Peyer's patch (tissue), 4 donors: ENCODE data around the gene NDOR1. TPM values are rescaled to one million over a fixed set of nuclear protein-coding genes. Genes with fewer than 3 reads are reported as not detected.

Experiments
- DNase-seq, 3 donors: peaks; one replicate each; pipeline ENCODE4 v3.0.0-alpha.2; 2017 to 2019
- H3K27ac ChIP-seq, 4 donors: fragments of 200-600 bp; sonication (generic); one replicate each; pipeline ENCODE4 v1.5.1; 2016 to 2019
- H3K27me3 ChIP-seq, 2 donors: fragments of 200-600 bp; sonication (generic); one replicate each; pipeline ENCODE4 v1.5.1; 2019
- H3K36me3 ChIP-seq, 3 donors: fragments of 200-600 bp; sonication (generic); one replicate each; pipeline ENCODE4 v1.5.1; 2016 to 2019
- H3K4me1 ChIP-seq, 4 donors: fragments of 200-600 bp; sonication (generic); one replicate each; pipeline ENCODE4 v1.5.1; 2016 to 2019
- H3K4me3 ChIP-seq, 4 donors: fragments of 200-600 bp; sonication (generic); 1 replicate in 3 of 4; 2 replicates in 1 of 4; pipeline ENCODE4 v1.5.1; 2016 to 2019; ENCODE audit warnings: mild to moderate bottlenecking in 1 of 4
- H3K9me3 ChIP-seq, 4 donors: fragments of 200-600 bp; sonication (generic); one replicate each; pipeline ENCODE4 v1.5.1; 2016 to 2019; ENCODE audit warnings: mild to moderate bottlenecking in 1 of 4
- POLR2A ChIP-seq, 2 donors: fragments of 450-650 bp; IDR thresholded peaks; one replicate each; pipeline ENCODE4 v1.5.1; 2017; ENCODE audit warnings: antibody characterized with exemption in 2 of 2, mild to moderate bottlenecking in 2 of 2, moderate library complexity in 2 of 2
- total RNA-seq, 4 donors: library from RNA; depleted of rRNA; stranded (reverse); fragments of >200 nt; gene quantifications; one replicate each; pipeline ENCODE4 v1.1.0, GENCODE V29; 2016
- TF ChIP-seq, protein P1 (sequence below), 6 experiments: fragments of 450-650 bp in 4 of 6; fragments of 200-600 bp in 2 of 6; sonication (generic) in 1 of 6; IDR thresholded peaks; one replicate each; pipeline ENCODE4 v1.5.1; 2017 to 2019; ENCODE audit warnings: antibody characterized with exemption in 6 of 6, mild to moderate bottlenecking in 3 of 6, moderate library complexity in 1 of 6

NDOR1 gene
- total RNA-seq, 4 donors from 2014 or later: 16.3 to 39.2 (median 25.1) TPM

DNA sequence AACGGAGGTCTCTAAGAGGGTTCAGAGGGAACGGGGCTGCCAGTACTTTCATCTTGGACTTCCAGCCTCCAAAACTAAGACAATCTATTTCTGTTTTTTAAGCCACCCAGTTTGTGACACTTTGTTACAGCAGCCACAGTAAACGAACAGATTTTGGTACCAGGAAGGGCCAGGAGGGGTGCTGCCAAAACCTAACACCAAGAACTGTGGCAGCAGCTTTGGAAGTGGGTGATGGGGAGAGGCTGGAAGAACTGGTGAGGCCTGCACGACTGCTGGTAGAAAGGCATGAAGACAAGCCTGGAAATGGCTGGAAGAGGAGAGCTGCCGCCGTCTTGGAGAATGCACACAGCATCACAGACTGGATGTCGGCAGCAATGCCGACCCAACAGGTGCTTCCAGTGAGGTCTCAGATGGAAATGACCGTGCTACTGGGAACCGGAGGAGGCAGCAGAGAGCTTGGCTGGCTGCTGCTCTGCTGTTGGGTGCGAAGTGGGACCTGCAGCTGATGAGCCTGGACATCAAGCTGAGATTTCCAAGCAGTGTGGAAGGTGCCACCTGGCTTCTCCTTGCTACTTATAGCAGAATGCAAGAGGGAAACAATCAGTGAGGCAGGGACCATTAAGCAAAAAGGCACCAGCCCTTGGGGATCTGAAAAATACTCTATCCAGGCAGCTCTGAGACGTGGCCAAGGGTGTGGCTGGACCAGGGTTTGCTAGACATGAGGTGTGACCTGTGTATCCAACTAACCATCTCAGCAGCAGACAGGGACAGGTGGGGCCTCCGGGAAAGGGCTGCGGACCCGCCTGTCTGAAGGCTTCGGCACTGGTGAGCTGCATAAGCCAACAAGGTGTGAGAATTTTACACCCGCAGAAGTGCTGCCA, 29.0 kb upstream of the NDOR1 start:
- TF ChIP-seq, protein P1, sequence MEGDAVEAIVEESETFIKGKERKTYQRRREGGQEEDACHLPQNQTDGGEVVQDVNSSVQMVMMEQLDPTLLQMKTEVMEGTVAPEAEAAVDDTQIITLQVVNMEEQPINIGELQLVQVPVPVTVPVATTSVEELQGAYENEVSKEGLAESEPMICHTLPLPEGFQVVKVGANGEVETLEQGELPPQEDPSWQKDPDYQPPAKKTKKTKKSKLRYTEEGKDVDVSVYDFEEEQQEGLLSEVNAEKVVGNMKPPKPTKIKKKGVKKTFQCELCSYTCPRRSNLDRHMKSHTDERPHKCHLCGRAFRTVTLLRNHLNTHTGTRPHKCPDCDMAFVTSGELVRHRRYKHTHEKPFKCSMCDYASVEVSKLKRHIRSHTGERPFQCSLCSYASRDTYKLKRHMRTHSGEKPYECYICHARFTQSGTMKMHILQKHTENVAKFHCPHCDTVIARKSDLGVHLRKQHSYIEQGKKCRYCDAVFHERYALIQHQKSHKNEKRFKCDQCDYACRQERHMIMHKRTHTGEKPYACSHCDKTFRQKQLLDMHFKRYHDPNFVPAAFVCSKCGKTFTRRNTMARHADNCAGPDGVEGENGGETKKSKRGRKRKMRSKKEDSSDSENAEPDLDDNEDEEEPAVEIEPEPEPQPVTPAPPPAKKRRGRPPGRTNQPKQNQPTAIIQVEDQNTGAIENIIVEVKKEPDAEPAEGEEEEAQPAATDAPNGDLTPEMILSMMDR (IDR thresholded peaks at IDR 0.05): peak in 5 of 6 experiments; percentile 15 to 78 (median 71)
- no peak for TF ChIP-seq POLR2A (IDR thresholded peaks at IDR 0.05)
- Histone ChIP-seq H3K27me3 (no peaks in the 10 kb centered on the region), H3K27ac (no peak overlapping the region), H3K9me3 (no peaks in the 10 kb centered on the region), H3K36me3 (peaks cover 0 to 40% (median 0%) of the 10 kb centered on the region in 3 donors), H3K4me3 (no peak overlapping the region), H3K4me1 (peaks cover 0 to 11% (median 0%) of the 10 kb centered on the region in 4 donors)
- DNase-seq: peak in 2 of 3 donors; percentile 66 to 70

DNA sequence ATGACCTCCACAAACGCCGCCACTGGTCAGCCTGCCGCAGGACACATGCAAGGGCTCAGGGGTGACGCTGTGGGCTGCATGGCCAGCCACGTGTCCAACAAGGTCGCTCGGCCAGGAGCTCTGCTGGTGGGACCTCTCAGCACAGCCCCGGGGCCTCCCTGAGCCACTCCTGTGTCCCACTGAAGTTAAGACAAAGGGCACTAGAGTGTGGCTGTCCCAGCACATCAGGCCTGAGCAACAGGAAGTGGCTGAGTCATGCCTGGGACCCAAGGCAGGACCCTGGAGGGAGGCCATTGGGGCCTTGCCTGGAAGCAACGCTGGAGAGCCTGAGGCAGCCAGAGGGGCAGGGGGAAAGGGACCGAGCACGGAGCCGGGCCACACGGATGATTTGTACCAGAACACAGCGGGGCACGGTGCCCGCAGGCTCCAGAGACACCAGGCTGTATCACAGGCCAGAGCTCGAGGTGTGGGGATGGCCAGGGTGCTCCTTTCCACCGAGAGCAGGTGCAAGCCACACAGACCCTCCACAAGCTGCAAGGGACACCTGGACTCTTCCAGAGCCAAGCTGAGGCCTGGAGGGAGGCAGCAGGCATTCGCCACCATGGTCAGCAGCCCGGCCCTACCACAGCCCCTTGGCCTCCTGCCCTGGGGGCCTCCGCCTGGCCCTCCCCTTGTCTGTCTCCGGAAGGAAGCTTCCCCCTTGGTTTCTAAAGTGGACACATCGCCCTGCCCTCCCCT, 27.1 kb upstream of the NDOR1 start:
- DNase-seq: no peak
- peaks cover 0 to 58% (median 0%) of the 10 kb centered on the region in 3 donors for H3K36me3 ChIP-seq
- no peaks in the 10 kb centered on the region for H3K27me3 ChIP-seq
- TF ChIP-seq, protein P1 (IDR thresholded peaks at IDR 0.05): no peak
- no peak for TF ChIP-seq POLR2A (IDR thresholded peaks at IDR 0.05)
- no peak overlapping the region for H3K27ac ChIP-seq
- no peak overlapping the region for H3K4me3 ChIP-seq
- peaks cover 0 to 11% (median 0%) of the 10 kb centered on the region in 4 donors for H3K4me1 ChIP-seq
- H3K9me3 ChIP-seq: no peaks in the 10 kb centered on the region

DNA sequence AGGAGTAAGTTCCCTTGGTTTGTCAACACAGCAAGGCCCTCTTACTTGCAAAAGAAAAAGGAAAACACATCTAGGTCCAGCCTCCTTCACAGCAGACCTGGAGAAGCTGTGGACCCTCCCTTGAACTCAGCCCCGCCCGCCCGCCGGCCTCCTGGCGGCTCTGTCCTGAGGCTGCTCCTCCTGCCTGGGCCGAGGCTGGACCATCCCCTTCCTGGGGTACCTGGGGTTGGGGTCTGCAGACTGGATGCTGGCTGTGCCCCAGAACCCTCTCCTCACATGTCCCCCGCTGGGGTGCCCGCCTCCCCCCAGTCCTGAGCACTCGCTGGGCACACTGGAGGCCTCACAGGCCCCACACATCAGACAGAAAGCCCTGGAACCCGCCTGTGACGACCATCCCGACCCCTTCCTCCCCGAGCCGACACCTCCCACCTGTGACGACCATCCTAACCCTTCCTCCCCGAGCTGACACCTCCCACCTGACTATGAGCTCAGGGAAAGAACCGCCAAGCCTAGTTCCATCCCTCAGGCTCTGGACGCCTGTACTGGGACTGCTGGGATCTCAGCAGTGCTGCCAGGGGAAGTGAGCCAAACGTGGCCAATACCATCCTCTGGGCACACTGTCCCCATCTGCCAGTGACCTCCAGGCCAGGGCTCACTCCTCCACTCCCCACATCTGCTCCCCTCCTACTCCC, 26.4 kb upstream of the NDOR1 start:
- Histone ChIP-seq H3K36me3 (peaks cover 0 to 65% (median 0%) of the 10 kb centered on the region in 3 donors), H3K4me3 (no peak overlapping the region), H3K27me3 (no peaks in the 10 kb centered on the region), H3K4me1 (peaks cover 0 to 11% (median 0%) of the 10 kb centered on the region in 4 donors), H3K9me3 (no peaks in the 10 kb centered on the region), H3K27ac (no peak overlapping the region)
- no peak for DNase-seq
- TF ChIP-seq POLR2A (IDR thresholded peaks at IDR 0.05): no peak
- TF ChIP-seq, protein P1 (IDR thresholded peaks at IDR 0.05): no peak

DNA sequence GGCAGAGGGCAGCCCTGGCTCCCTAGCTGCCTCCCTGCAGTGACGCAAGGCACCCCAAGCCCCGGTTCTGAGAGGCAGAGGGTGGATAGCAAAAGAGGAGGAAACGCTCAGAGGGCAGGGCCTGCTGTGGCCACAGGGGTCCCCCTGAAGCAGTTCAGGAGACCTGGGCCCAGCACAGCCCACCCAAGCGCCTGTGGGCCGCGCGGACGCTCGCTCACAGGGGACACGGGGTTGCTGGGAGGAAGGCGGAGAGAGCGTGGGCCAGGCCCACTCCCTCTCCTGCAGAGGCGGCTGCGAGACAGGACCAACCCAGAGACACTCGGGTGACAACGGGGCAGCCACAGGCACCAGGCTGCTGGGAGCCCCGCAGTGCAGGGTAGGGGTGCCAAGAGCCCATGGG, 25.7 kb upstream of the NDOR1 start:
- Histone ChIP-seq H3K4me3 (no peak overlapping the region), H3K4me1 (peaks cover 0 to 11% (median 0%) of the 10 kb centered on the region in 4 donors), H3K9me3 (no peaks in the 10 kb centered on the region), H3K36me3 (peaks cover 0 to 72% (median 0%) of the 10 kb centered on the region in 3 donors), H3K27ac (no peak overlapping the region), H3K27me3 (no peaks in the 10 kb centered on the region)
- TF ChIP-seq POLR2A (IDR thresholded peaks at IDR 0.05): no peak
- TF ChIP-seq, protein P1 (IDR thresholded peaks at IDR 0.05): no peak
- no peak for DNase-seq

DNA sequence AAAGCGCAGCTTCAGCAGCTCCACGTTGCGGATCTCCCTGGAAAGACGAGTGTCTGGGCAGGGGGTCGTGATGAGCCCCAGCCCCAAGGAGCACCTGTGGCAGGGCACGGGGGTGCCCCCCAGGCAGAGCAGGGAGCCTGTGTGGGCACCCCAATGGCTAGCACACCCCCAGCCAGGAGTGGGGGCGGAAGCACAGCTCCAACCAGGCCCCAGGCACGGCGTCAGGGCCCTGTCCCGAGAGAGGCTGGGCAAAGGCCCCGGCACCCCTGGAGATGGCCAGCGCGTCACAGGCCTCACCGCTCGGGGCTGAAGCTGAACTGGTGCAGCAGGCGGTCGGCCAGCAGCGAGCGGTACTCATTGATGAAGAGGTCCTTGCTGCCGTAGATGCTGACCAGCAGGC, 25.0 kb upstream of the NDOR1 start:
- Histone ChIP-seq H3K4me3 (no peak overlapping the region), H3K27me3 (no peaks in the 10 kb centered on the region), H3K27ac (no peak overlapping the region), H3K9me3 (no peaks in the 10 kb centered on the region), H3K36me3 (peaks cover 0 to 77% (median 0%) of the 10 kb centered on the region in 3 donors), H3K4me1 (peaks cover 0 to 4% (median under 1%) of the 10 kb centered on the region in 4 donors)
- no peak for DNase-seq
- TF ChIP-seq POLR2A (IDR thresholded peaks at IDR 0.05): no peak
- TF ChIP-seq, protein P1 (IDR thresholded peaks at IDR 0.05): no peak
